IPS-20b (cell line): Measurements from ENCODE around the gene RHBDF1.

Experiments
- H3K27ac ChIP-seq: one replicate; pipeline ENCODE4 v1.5.1; 2013; ENCODE audit warnings: low read length
- H3K27me3 ChIP-seq: 2 replicates; pipeline ENCODE4 v1.6.1; 2013; ENCODE audit warnings: mild to moderate bottlenecking, low read length, inconsistent platforms; ENCODE audit not compliant: insufficient read depth
- H3K36me3 ChIP-seq: 2 replicates; pipeline ENCODE4 v1.6.1; 2013; ENCODE audit warnings: low read depth, mild to moderate bottlenecking, inconsistent platforms, low read length, moderate library complexity; ENCODE audit not compliant: insufficient read depth
- H3K4me1 ChIP-seq: 2 replicates; pipeline ENCODE4 v1.6.1; 2013; ENCODE audit warnings: mild to moderate bottlenecking, control low read depth, inconsistent platforms, low read length, moderate library complexity; ENCODE audit not compliant: insufficient read depth
- H3K4me3 ChIP-seq: 2 replicates; pipeline ENCODE4 v1.5.1; 2013; ENCODE audit warnings: mild to moderate bottlenecking, low read length, inconsistent platforms
- H3K9ac ChIP-seq: 2 replicates; pipeline ENCODE4 v1.6.1; 2013; ENCODE audit warnings: low read depth, mild to moderate bottlenecking, inconsistent platforms, low read length, moderate library complexity
- H3K9me3 ChIP-seq: 2 replicates; pipeline ENCODE4 v1.6.1; 2013; ENCODE audit warnings: mild to moderate bottlenecking, low read depth, low read length, inconsistent platforms; ENCODE audit not compliant: insufficient read depth

The RHBDF1 gene

DNA sequence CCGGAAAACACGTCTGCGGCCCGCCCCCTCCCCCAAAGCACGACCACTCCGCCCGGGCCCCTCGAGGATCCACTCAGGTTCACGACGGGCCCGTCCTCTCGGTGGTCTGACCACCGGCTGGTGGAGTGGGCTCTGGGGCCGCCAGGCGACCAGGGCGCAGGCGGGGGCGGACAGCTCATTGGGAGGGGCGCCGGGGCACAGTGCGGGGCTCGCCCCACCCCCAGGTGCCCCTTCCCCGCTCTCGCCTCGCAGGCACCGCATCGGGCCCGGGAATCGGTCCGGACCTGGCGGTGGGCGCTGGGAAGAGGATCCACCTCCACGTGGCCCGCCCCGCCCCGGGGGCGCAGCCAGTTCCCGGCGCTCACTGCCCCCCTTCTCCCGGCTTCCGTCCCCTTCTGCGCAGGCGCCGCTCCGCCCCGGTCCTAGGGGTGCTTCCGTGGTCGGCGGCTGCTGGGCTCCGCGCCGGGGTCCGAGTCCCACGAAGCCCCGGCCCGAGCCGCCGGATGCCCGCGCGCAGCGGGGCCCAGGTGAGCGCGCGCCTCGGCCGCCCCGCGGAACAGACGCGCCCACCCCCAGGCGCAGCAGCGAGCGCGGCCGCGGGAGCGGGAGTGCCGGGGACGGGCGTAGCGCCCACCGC is 5.5 kb upstream of the RHBDF1 start, which contains the start of gene MPG:
MPG (plus strand) TSS at position 419 of the 637 bp plus-strand sequence; CDS start at position 504, 85 bp downstream.
- peaks cover 5% of the 10 kb centered on the region; the same call in 1 of the 2 replicates for H3K36me3 ChIP-seq
- peak within 1 kb of the TSS; percentile 68 for H3K4me3 ChIP-seq
- H3K27me3 ChIP-seq = peaks cover 18% of the 10 kb centered on the region; the same call in 1 of the 2 replicates
- peak within 1 kb of the TSS; percentile 51; the same call in 1 of the 2 replicates for H3K9ac ChIP-seq
- no peak within 1 kb of the TSS for H3K27ac ChIP-seq
- no peaks in the 10 kb centered on the region for H3K9me3 ChIP-seq
- H3K4me1 ChIP-seq = peaks cover 25% of the 10 kb centered on the region

GRCh38 chr16:77273-77806 is 4.9 kb upstream of the RHBDF1 start:
- H3K27ac ChIP-seq = no peak overlapping the region
- H3K9ac ChIP-seq = peak overlapping the region; percentile 51; the same call in 1 of the 2 replicates
- peaks cover 5% of the 10 kb centered on the region; the same call in 1 of the 2 replicates for H3K36me3 ChIP-seq
- H3K27me3 ChIP-seq = peaks cover 19% of the 10 kb centered on the region; the same call in 1 of the 2 replicates
- H3K4me1 ChIP-seq = peaks cover 27% of the 10 kb centered on the region
- no peaks in the 10 kb centered on the region for H3K9me3 ChIP-seq
- peak overlapping the region; percentile 68; the same call in 1 of the 2 replicates for H3K4me3 ChIP-seq

GRCh38 chr16:76535-77272 is 4.3 kb upstream of the RHBDF1 start:
- Histone ChIP-seq H3K27me3 (peaks cover 19% of the 10 kb centered on the region; the same call in 1 of the 2 replicates), H3K4me1 (peaks cover 27% of the 10 kb centered on the region), H3K4me3 (peak overlapping the region; percentile 68; the same call in 1 of the 2 replicates), H3K9me3 (no peaks in the 10 kb centered on the region), H3K9ac (peak overlapping the region; percentile 51; the same call in 1 of the 2 replicates), H3K27ac (no peak overlapping the region), H3K36me3 (peaks cover 5% of the 10 kb centered on the region; the same call in 1 of the 2 replicates)

DNA sequence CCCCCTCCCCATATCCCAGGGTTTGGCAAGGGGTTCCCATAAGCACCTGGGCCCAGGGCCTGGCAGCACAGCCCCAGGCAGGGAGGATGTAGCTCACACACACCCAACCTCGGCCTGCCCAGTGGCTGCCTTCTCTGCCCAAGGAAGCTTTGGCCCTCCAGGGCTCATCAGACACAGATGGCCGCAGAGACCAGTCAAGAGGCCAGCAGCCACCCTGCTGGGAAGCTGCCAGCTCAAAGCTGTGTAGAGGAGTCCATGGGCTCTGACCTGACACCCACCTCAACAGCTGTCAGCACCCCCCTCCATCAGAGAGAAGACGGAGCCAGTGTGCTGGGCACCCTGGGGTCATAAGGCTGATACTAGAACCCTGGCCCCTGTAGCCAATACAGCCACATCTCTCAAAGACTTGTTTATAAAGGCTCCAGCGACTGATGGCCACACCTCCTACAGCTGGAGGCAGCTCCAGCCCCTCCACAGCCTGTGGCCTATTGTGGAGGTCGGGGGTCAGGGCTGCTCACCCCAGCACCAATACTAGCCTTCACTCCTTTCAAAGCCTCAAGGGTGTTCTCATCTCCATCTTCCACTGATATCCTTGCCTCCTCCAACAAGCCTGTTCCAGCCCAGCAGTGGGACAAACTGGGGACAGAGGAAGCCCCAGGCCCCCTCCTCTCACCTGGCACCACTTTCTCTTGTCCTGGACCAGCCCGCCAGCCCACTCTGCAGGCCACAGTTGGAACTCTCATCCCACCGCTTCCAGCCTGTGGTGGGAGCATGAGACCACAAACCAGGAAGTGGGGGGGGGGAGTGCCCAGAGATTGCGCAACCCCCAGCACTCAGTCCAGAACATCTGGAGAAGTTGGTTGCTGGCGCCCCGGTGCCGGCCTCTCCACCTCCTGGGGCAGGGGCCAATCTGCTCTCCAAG is 3.4 kb upstream of the RHBDF1 start:
- Histone ChIP-seq H3K9ac (no peak overlapping the region), H3K36me3 (peaks cover 5% of the 10 kb centered on the region; the same call in 1 of the 2 replicates), H3K27ac (no peak overlapping the region), H3K4me1 (peaks cover 31% of the 10 kb centered on the region), H3K4me3 (no peak overlapping the region), H3K27me3 (peaks cover 19% of the 10 kb centered on the region; the same call in 1 of the 2 replicates), H3K9me3 (no peaks in the 10 kb centered on the region)

GRCh38 chr16:74747-75334 is 2.4 kb upstream of the RHBDF1 start:
- Histone ChIP-seq H3K9ac (no peak overlapping the region; the same call in 1 of the 2 replicates), H3K9me3 (no peaks in the 10 kb centered on the region), H3K36me3 (peaks cover 1% of the 10 kb centered on the region; the same call in 1 of the 2 replicates), H3K4me1 (peaks cover 32% of the 10 kb centered on the region), H3K4me3 (no peak overlapping the region), H3K27ac (no peak overlapping the region), H3K27me3 (peaks cover 19% of the 10 kb centered on the region; the same call in 1 of the 2 replicates)

DNA sequence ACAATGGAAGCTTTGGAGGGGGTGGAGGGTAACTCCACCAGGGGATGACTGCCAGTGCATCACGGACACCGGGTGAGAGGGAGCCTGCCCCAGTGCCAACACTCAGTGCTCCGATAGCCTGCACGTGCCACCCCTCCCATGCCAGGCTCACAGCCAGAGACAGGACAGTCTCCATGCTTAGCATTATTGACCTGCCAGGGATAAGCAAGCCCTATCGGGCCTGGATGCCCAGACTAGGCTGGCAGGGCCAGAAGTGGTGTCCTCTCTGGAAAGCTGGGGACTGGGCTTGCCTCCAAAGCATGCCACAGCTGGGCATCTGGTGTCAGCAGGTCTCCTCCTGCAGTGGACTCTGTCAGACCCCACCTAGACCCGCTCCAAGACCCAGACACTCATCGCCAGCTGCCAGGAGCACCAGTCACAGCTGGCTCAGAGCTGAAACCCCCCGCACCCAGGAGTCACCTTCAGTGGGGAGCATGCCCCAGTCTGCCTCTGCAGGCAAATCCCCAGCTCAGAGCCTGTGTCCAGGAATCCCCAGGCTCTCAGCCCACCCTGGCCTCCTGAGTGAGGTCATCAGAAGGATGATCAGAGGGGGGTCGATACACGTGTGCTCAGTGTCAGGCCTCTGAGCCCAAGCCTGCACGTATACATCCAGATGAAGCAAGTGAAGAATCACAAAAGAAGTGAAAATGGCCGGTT is 1.8 kb upstream of the RHBDF1 start:
- Histone ChIP-seq H3K4me1 (peaks cover 32% of the 10 kb centered on the region), H3K27ac (no peak overlapping the region), H3K9ac (no peak overlapping the region; the same call in 1 of the 2 replicates), H3K36me3 (no peaks in the 10 kb centered on the region), H3K9me3 (no peaks in the 10 kb centered on the region), H3K4me3 (no peak overlapping the region), H3K27me3 (peaks cover 19% of the 10 kb centered on the region; the same call in 1 of the 2 replicates)

GRCh38 chr16:71540-72401 is 660 bp downstream of the RHBDF1 start:
- H3K4me1 ChIP-seq = peaks cover 29% of the 10 kb centered on the region
- no peaks in the 10 kb centered on the region for H3K36me3 ChIP-seq
- peaks cover 11% of the 10 kb centered on the region; the same call in 1 of the 2 replicates for H3K27me3 ChIP-seq
- no peak overlapping the region for H3K27ac ChIP-seq
- no peaks in the 10 kb centered on the region for H3K9me3 ChIP-seq
- peak overlapping the region; percentile 73 for H3K4me3 ChIP-seq
- peak overlapping the region; percentile 68; the same call in 1 of the 2 replicates for H3K9ac ChIP-seq

DNA sequence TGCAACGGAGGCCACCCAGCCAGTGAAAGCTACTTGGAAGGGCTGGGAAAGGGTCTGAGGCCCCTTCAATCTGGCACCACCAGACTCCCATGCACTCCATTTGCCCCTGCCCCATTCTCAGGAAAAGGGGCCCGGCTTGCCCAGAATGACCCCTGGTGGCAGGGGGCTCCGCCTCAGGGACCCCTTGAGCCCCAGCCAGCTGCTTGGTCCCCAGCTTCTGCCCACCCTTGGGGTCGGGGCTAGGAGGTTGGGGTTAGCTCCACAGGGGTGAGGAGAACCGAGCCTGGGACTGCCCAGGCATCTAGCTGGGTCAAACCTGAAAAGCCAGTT is 1.3 kb downstream of the RHBDF1 start:
- Histone ChIP-seq H3K4me1 (peaks cover 24% of the 10 kb centered on the region), H3K4me3 (peak overlapping the region; percentile 73; the same call in 1 of the 2 replicates), H3K36me3 (no peaks in the 10 kb centered on the region), H3K9ac (peak overlapping the region; percentile 68; the same call in 1 of the 2 replicates), H3K27ac (no peak overlapping the region), H3K9me3 (no peaks in the 10 kb centered on the region), H3K27me3 (peaks cover 11% of the 10 kb centered on the region; the same call in 1 of the 2 replicates)

GRCh38 chr16:69181-69580 is 3.2 kb downstream of the RHBDF1 start:
- Histone ChIP-seq H3K27me3 (peaks cover 11% of the 10 kb centered on the region; the same call in 1 of the 2 replicates), H3K36me3 (no peaks in the 10 kb centered on the region; the same call in 1 of the 2 replicates), H3K9ac (no peak overlapping the region; the same call in 1 of the 2 replicates), H3K27ac (no peak overlapping the region), H3K4me1 (peaks cover 15% of the 10 kb centered on the region), H3K9me3 (no peaks in the 10 kb centered on the region), H3K4me3 (no peak overlapping the region)
